ENCODE data around the gene TSPAN15. TPM values are rescaled to one million over a fixed set of nuclear protein-coding genes. Genes with fewer than 3 reads are reported as not detected.
A peak's percentile ranks its signal among the peaks of the same experiment; 100 is the strongest.

The TSPAN15 gene
- total and polyA plus RNA-seq, 4 donors = 44.3 to 68.4 (median 55.0) TPM

- H3K4me3 ChIP-seq = no peak overlapping the region
- H3K9ac ChIP-seq (ENCODE audit: insufficient read depth in 1 of 2, low read length in 2 of 2) = no peak overlapping the region
- peak overlapping the region; percentile 22 to 79 for H3K27ac ChIP-seq (ENCODE audit: low read depth in 1 of 2, low read length in 1 of 2)
- TF ChIP-seq CTCF (IDR thresholded peaks at IDR 0.05; ENCODE audit: control extremely low read depth, extremely low read depth) = no peak
- no peak for DNase-seq
- no peaks in the 10 kb centered on the region for H3K36me3 ChIP-seq (ENCODE audit: control insufficient read depth in 4 of 4, insufficient read depth in 4 of 4, low read length in 4 of 4)
- ATAC-seq (ENCODE audit: insufficient read depth, low FRiP score) = peak; percentile 35
- 52 to 67% methylated on average over 2 of the region's 2 CpGs for WGBS, 2 donors
- H3K27me3 ChIP-seq (ENCODE audit: control insufficient read depth in 3 of 3, insufficient read depth in 3 of 3, low read length in 2 of 3) = no peaks in the 10 kb centered on the region
- H3K4me1 ChIP-seq (ENCODE audit: control insufficient read depth in 5 of 5, insufficient read depth in 5 of 5, low read length in 5 of 5) = peaks cover 0 to 44% (median 8%) of the 10 kb centered on the region in 5 donors
- H3K9me3 ChIP-seq (ENCODE audit: control insufficient read depth in 4 of 4, insufficient read depth in 3 of 4, low read length in 3 of 4) = no peaks in the 10 kb centered on the region
Measured at GRCh38 chr10:69464801-69465401, 13.6 kb downstream of the TSPAN15 start.

- no peaks in the 10 kb centered on the region for H3K27me3 ChIP-seq (ENCODE audit: control insufficient read depth in 3 of 3, insufficient read depth in 3 of 3, low read length in 2 of 3)
- H3K4me3 ChIP-seq = no peak overlapping the region
- no peak overlapping the region for H3K9ac ChIP-seq (ENCODE audit: insufficient read depth in 1 of 2, low read length in 2 of 2)
- no peak for TF ChIP-seq CTCF (IDR thresholded peaks at IDR 0.05; ENCODE audit: control extremely low read depth, extremely low read depth)
- H3K36me3 ChIP-seq (ENCODE audit: control insufficient read depth in 4 of 4, insufficient read depth in 4 of 4, low read length in 4 of 4) = no peaks in the 10 kb centered on the region
- no peaks in the 10 kb centered on the region for H3K9me3 ChIP-seq (ENCODE audit: control insufficient read depth in 4 of 4, insufficient read depth in 3 of 4, low read length in 3 of 4)
- H3K4me1 ChIP-seq (ENCODE audit: control insufficient read depth in 5 of 5, insufficient read depth in 5 of 5, low read length in 5 of 5) = peaks cover 0 to 39% (median 7%) of the 10 kb centered on the region in 5 donors
- H3K27ac ChIP-seq (ENCODE audit: low read depth in 1 of 2, low read length in 1 of 2) = peak overlapping the region; percentile 22 to 79
- 61 to 74% methylated on average over 9 of the region's 9 CpGs for WGBS, 2 donors
- no peak for DNase-seq
- ATAC-seq (ENCODE audit: insufficient read depth, low FRiP score) = no peak
Measured at GRCh38 chr10:69465457-69466157, 14.3 kb downstream of the TSPAN15 start.

- Histone ChIP-seq H3K9me3 (ENCODE audit: control insufficient read depth in 4 of 4, insufficient read depth in 3 of 4, low read length in 3 of 4) (no peaks in the 10 kb centered on the region), H3K4me3 (no peak overlapping the region), H3K27ac (ENCODE audit: low read depth in 1 of 2, low read length in 1 of 2) (no peak overlapping the region), H3K27me3 (ENCODE audit: control insufficient read depth in 3 of 3, insufficient read depth in 3 of 3, low read length in 2 of 3) (no peaks in the 10 kb centered on the region), H3K9ac (ENCODE audit: insufficient read depth in 1 of 2, low read length in 2 of 2) (no peak overlapping the region), H3K4me1 (ENCODE audit: control insufficient read depth in 5 of 5, insufficient read depth in 5 of 5, low read length in 5 of 5) (peaks cover 0 to 35% (median 7%) of the 10 kb centered on the region in 5 donors), H3K36me3 (ENCODE audit: control insufficient read depth in 4 of 4, insufficient read depth in 4 of 4, low read length in 4 of 4) (no peaks in the 10 kb centered on the region)
- 55 to 66% methylated on average over 5 of the region's 5 CpGs for WGBS, 2 donors
- no peak for ATAC-seq (ENCODE audit: insufficient read depth, low FRiP score)
- TF ChIP-seq CTCF (IDR thresholded peaks at IDR 0.05; ENCODE audit: control extremely low read depth, extremely low read depth) = no peak
- DNase-seq = no peak
Measured at GRCh38 chr10:69466158-69466490, 14.9 kb downstream of the TSPAN15 start.
